ENCODE data around the gene HECTD4.

The HECTD4 gene

DNA sequence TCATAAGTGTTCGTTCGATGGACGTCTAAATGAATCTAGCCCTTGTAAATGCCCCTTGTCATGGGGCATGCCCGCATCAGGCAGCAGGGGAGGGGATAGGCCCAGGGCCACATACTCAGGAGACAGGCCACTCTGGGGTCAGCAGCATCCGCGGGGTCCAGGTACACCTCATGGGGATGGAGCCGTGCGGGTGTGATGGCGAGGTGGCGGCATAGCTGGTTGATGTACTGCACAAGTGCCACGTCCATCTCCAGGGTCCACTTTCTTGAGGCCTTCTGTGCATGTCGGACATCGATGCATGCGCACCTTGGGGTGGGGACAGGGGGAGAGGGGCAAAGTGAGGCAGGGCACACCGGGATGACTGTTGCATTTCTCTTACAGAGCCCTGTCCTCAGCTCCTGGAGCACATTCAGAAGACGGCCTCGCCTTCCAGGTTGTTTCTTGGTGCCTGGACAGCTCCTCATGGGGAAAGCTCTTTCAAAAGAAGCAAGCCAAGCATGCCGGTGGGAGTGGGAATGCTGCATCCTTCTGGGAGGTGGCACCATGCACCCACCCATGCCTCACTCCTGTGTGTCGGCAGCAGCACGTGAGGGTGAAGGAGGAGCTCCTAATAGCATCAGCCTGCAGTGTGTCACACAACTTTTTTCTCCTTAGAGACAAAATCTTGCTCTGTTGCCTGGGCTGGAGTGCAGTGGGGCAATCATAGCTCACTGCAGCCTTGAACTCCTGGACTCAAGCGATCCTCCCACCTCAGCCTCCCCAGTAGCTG lies 209.5 kb downstream of the HECTD4 start:
- no peaks in the 10 kb centered on the region for H3K4me1 ChIP-seq (ENCODE audit: low read depth, poor library complexity, severe bottlenecking)
- H3K9ac ChIP-seq, result no peak overlapping the region
- no peak overlapping the region for H3K4me3 ChIP-seq (IDR thresholded peaks at IDR 0.05; ENCODE audit: insufficient read depth, low read depth, low read length)
- no peaks in the 10 kb centered on the region for H3K79me2 ChIP-seq (ENCODE audit: insufficient read depth, low read depth)
- H3K36me3 ChIP-seq (ENCODE audit: insufficient read depth), result no peaks in the 10 kb centered on the region
- H3K27ac ChIP-seq, result no peak overlapping the region
- TF ChIP-seq, protein P1, sequence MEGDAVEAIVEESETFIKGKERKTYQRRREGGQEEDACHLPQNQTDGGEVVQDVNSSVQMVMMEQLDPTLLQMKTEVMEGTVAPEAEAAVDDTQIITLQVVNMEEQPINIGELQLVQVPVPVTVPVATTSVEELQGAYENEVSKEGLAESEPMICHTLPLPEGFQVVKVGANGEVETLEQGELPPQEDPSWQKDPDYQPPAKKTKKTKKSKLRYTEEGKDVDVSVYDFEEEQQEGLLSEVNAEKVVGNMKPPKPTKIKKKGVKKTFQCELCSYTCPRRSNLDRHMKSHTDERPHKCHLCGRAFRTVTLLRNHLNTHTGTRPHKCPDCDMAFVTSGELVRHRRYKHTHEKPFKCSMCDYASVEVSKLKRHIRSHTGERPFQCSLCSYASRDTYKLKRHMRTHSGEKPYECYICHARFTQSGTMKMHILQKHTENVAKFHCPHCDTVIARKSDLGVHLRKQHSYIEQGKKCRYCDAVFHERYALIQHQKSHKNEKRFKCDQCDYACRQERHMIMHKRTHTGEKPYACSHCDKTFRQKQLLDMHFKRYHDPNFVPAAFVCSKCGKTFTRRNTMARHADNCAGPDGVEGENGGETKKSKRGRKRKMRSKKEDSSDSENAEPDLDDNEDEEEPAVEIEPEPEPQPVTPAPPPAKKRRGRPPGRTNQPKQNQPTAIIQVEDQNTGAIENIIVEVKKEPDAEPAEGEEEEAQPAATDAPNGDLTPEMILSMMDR (conservative IDR thresholded peaks at IDR 0.05; ENCODE audit: low read depth, low read length), result no peak
- H2AFZ ChIP-seq (ENCODE audit: low read depth), result no peak overlapping the region
- no peaks in the 10 kb centered on the region for H4K20me1 ChIP-seq (ENCODE audit: insufficient read depth)
- H3K27me3 ChIP-seq (ENCODE audit: insufficient read depth, low read depth), result no peaks in the 10 kb centered on the region
- H3K4me2 ChIP-seq, result no peak overlapping the region

DNA sequence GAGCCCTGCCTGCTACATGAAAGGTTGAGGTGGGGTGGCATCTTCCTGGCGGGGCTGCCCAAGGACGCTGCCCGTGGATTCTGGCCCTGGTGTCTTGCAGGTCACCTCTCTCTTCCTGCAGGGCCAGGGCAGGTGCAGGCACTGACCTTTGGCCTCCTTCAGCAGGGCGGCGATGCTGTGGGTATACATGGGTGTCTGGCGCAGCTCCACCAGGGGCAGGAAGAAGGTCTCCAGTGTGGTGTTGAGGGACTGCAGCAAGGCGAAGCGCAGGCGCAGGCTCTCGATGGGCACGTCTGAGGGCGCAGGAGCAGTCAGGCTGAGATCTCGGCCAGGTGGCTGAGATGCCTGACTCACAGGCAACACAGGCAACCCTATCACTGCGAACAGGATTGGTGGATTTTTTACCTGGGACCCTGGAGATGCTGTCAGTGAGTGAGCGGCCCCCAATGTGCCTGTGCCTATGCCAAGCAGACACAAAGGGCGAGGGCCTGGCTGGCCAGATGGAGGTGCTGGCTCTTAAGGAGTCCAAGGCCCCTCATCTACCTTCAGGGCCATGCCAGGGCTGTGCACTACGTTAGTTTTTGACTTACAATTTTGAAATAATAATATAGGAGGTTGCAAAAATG lies 211.1 kb downstream of the HECTD4 start:
- Histone ChIP-seq H3K27ac (no peak overlapping the region), H3K4me2 (no peak overlapping the region), H2AFZ (ENCODE audit: low read depth) (no peak overlapping the region), H3K4me1 (ENCODE audit: low read depth, poor library complexity, severe bottlenecking) (no peaks in the 10 kb centered on the region), H3K36me3 (ENCODE audit: insufficient read depth) (no peaks in the 10 kb centered on the region), H3K79me2 (ENCODE audit: insufficient read depth, low read depth) (no peaks in the 10 kb centered on the region), H3K27me3 (ENCODE audit: insufficient read depth, low read depth) (no peaks in the 10 kb centered on the region), H3K4me3 (IDR thresholded peaks at IDR 0.05; ENCODE audit: insufficient read depth, low read depth, low read length) (no peak overlapping the region), H4K20me1 (ENCODE audit: insufficient read depth) (no peaks in the 10 kb centered on the region), H3K9ac (no peak overlapping the region)
- TF ChIP-seq, protein P1 (conservative IDR thresholded peaks at IDR 0.05; ENCODE audit: low read depth, low read length), result no peak

DNA sequence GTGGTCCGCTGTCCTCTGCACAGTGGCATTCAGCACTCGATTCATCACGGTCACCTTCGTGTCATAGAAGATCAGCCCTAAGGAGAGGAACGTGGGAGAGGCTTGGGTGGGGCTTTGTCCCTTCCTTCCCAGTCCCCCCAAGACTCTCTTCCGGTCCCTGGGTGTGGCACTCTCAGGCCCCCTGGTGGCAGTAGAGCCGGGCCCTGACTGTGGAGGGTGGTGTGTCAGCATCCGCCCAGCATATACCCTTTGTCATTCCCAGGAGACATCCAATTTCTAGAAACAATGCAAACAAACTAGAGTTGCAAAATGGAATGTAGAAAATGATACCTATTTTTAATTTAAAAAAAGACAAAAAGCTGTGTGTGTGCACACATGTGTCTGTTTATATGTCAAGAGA lies 211.9 kb downstream of the HECTD4 start:
- Histone ChIP-seq H3K27ac (no peak overlapping the region), H4K20me1 (ENCODE audit: insufficient read depth) (no peaks in the 10 kb centered on the region), H3K4me2 (no peak overlapping the region), H3K4me3 (IDR thresholded peaks at IDR 0.05; ENCODE audit: insufficient read depth, low read depth, low read length) (no peak overlapping the region), H2AFZ (ENCODE audit: low read depth) (no peak overlapping the region), H3K36me3 (ENCODE audit: insufficient read depth) (no peaks in the 10 kb centered on the region), H3K27me3 (ENCODE audit: insufficient read depth, low read depth) (no peaks in the 10 kb centered on the region), H3K9ac (no peak overlapping the region), H3K79me2 (ENCODE audit: insufficient read depth, low read depth) (no peaks in the 10 kb centered on the region), H3K4me1 (ENCODE audit: low read depth, poor library complexity, severe bottlenecking) (no peaks in the 10 kb centered on the region)
- TF ChIP-seq, protein P1 (conservative IDR thresholded peaks at IDR 0.05; ENCODE audit: low read depth, low read length), result 0 out of 2 replicates have a peak, but pooled peaks have one; percentile 20

DNA sequence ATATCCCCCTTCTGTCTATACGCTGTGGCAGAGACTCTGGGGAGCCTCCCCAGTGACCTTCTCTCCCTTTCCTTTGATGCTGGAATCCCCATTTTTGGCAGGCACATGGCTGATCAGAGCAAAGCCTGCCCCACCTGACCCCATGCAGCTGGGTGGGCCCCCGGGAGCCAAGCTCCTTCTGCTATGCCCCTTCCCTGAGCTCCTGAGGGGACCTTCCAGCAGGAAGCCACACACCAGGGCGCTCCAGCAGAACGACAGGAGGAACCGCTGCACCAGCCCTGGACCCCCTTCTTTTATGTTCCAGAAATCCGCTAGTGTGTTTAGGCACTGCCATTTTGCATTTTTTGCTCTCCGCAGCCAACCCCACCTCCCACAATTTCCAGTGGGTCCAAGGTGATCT lies 212.3 kb downstream of the HECTD4 start:
- H4K20me1 ChIP-seq (ENCODE audit: insufficient read depth), result no peaks in the 10 kb centered on the region
- no peak overlapping the region for H3K4me3 ChIP-seq (IDR thresholded peaks at IDR 0.05; ENCODE audit: insufficient read depth, low read depth, low read length)
- no peak overlapping the region for H3K27ac ChIP-seq
- no peaks in the 10 kb centered on the region for H3K79me2 ChIP-seq (ENCODE audit: insufficient read depth, low read depth)
- H3K36me3 ChIP-seq (ENCODE audit: insufficient read depth), result no peaks in the 10 kb centered on the region
- H2AFZ ChIP-seq (ENCODE audit: low read depth), result no peak overlapping the region
- TF ChIP-seq, protein P1 (conservative IDR thresholded peaks at IDR 0.05; ENCODE audit: low read depth, low read length), result no peak
- H3K4me2 ChIP-seq, result no peak overlapping the region
- no peak overlapping the region for H3K9ac ChIP-seq
- H3K27me3 ChIP-seq (ENCODE audit: insufficient read depth, low read depth), result no peaks in the 10 kb centered on the region
- H3K4me1 ChIP-seq (ENCODE audit: low read depth, poor library complexity, severe bottlenecking), result no peaks in the 10 kb centered on the region

Data from KMS-11 (cell line).